Rectal smooth muscle tissue (tissue), 1 donor: Measurements from ENCODE around the gene TTC34.

ENCODE experiments used
- H3K27ac ChIP-seq: one replicate; pipeline ENCODE4 v1.7.0; 2013; ENCODE audit warnings: low read depth, low read length, inconsistent platforms
- H3K27me3 ChIP-seq: one replicate; pipeline ENCODE4 v1.7.0; 2013; ENCODE audit warnings: low read length; ENCODE audit not compliant: control insufficient read depth, insufficient read depth
- H3K36me3 ChIP-seq: one replicate; pipeline ENCODE4 v1.7.0; 2013; ENCODE audit warnings: low read length; ENCODE audit not compliant: control insufficient read depth, insufficient read depth
- H3K4me1 ChIP-seq: one replicate; pipeline ENCODE4 v1.7.0; 2013; ENCODE audit warnings: low read length; ENCODE audit not compliant: control insufficient read depth, insufficient read depth
- H3K4me3 ChIP-seq: one replicate; pipeline ENCODE4 v1.7.0; 2013; ENCODE audit warnings: low read length
- H3K9ac ChIP-seq: one replicate; pipeline ENCODE4 v1.7.0; 2013; ENCODE audit warnings: low read length

The TTC34 gene

DNA sequence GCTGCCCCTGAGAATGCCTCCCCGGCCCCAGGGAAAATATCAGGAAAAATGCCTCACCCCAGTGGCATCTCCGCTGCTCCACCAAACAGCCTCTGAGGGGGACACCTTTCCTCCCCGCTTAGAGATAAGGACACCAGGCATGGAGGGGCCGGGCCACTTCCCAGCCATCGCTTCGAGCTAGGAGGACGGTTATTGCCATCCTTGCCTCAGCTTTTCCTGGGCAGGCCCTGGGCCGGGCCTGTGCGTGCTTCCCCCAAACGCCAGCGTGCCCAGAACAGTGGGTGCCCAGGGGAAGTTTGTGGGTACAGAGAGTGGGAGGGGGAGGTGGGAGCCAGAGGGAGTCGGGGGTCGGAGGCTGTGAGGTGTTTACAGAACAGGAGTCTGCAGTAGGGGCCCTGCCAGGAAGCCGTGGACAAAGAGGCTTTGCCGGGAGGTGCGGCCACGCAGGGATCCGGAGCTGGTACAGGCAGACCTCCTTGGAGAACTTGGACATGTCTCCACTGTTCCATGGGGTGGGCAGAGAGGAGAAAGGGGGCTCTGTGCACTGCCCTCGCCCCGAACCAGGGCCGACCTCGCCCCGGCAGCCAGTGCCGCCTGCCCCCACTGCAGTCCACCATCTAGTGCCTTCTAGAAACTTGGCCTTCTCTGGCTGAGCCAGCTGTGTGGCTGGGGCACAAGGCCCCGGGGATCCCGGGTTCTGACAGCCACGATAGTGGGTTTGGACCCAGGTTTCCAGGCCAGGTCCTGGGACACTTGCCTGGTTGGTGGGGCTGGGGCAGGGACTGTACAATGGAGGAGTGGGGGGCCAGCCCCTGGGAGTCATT lies 33.5 kb upstream of the TTC34 start:
- no peak overlapping the region for H3K27ac ChIP-seq
- no peaks in the 10 kb centered on the region for H3K4me1 ChIP-seq
- no peak overlapping the region for H3K9ac ChIP-seq
- H3K27me3 ChIP-seq, result no peaks in the 10 kb centered on the region
- H3K4me3 ChIP-seq, result no peak overlapping the region
- H3K36me3 ChIP-seq, result no peaks in the 10 kb centered on the region

DNA sequence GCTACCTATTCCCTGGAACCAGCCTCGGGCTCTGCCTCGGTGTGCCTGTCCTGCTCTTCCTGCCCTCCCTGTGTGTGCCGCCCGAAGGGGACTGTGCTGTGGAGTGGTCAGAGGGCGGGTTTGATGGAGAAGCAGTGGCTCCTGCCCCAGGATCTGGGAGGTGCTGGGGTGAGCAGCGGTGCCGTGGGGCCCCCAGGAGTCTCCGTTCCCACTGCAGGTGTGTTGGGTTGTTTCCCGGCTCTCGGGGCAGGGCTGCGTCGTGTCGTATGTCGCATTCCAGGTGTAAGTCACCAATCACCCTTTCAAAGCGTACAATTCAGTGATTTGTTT lies 32.6 kb upstream of the TTC34 start:
- Histone ChIP-seq H3K27ac (no peak overlapping the region), H3K36me3 (no peaks in the 10 kb centered on the region), H3K9ac (no peak overlapping the region), H3K27me3 (no peaks in the 10 kb centered on the region), H3K4me1 (no peaks in the 10 kb centered on the region), H3K4me3 (no peak overlapping the region)

DNA sequence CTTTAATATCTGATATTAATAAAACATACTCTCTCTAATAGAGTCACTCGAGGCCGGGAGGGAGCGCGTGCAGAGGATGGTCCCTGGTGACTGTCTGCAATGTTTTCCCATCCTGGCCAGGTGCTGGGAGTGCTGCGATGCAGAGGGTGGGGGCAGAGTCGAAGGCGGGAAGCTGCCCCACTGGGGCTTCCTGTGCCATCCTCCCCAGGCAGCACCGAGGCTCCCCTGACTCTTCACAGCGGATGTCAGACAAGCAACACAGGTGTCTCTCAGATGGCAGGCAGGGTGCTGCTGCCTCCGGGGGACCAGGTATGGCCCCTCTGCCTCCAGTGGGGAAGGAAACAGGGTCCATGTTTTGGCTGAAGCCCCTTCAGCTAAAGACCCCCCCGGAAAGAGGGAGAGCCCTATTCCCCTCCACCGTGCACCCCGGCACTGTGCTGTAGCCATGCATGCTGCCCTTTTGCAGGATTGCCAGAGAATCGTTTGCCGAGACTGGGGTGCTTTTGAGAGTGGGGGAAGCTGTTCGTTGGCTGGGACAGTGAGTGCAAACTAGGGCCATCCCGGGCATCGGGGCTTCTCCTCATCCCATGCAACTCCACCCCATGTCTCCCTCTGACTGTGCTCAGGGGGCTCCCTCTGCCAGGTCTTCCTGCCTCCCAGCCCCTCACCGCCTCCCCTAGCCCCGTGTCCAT lies 32.1 kb upstream of the TTC34 start:
- Histone ChIP-seq H3K4me1 (no peaks in the 10 kb centered on the region), H3K36me3 (no peaks in the 10 kb centered on the region), H3K27me3 (no peaks in the 10 kb centered on the region), H3K9ac (no peak overlapping the region), H3K4me3 (no peak overlapping the region), H3K27ac (no peak overlapping the region)

DNA sequence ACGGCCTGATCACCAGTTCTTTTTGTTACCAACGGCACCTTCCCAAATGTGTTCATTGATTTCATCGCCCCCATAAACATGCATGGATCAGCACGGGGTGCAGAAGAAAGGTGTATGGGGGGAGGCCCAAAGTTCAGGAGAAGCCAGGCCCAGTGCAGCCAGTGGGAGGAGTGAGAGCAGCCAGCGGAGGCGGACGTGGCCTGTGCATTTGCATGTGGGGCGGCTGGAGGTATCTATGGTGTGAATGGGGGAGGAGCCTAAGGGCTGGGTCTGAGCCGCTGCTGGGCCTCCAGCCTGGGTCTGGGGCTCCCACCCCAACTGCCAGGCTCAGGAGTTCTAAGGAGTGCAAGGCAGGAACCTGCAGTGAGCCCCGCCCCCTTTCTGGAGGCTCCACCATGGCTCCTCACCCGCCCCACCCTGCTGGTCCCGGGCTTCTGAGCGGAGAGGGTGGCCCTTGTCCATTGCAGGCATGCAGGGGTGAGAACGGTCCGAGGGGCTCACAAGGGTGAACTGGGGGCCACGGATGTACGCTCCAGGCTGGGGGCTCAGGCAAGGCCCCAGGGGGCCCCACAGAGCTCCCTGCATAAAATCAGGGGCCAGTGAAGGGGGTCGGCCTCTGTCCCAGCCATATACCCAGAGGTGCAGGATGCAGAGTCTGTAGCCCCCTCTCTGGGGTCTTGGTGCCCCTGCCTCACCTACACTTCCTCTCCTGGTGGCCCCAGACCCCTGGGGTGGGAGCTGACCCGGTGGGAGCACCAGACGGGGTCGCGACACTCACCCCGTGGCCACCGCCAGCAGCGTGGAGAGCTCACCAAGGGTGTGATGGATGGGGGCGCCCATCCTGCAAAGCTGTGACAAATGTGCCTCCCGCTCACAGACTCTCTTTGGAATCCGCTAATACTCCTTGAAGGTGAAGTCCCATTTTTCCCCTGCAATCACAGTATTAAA lies 31.3 kb upstream of the TTC34 start:
- Histone ChIP-seq H3K27ac (no peak overlapping the region), H3K4me3 (no peak overlapping the region), H3K27me3 (no peaks in the 10 kb centered on the region), H3K36me3 (no peaks in the 10 kb centered on the region), H3K9ac (no peak overlapping the region), H3K4me1 (no peaks in the 10 kb centered on the region)

DNA sequence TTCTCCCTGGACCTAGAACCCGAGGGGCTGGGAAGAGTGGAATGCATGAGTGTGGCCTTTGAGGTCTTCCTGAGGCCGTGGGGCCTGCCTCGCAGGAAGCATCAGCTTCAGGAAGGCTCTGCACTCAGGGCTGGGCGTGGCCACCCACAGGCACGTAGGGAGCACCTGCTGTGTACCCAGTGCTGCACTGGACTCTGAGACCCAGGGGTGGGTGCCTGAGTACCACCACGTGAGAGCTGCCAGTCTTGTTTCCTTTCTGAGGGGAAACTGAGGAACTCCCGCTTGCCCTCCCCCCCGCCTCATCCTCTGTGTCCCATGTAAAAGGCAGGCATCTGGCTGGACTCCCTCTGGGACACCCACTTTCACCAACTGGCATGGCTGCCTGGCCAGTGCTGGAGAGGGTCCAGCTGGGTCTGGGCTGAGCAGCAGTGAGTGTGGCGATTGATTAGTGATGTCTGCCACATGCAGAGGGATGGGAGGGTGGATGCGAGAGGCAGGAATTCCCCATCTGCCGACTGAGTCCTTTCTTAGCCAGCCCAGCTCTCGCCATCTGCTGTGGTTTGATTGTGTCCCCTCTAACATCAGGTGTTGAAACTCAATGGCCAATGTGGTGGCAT lies 30.2 kb upstream of the TTC34 start:
- Histone ChIP-seq H3K27ac (no peak overlapping the region), H3K4me3 (no peak overlapping the region), H3K36me3 (no peaks in the 10 kb centered on the region), H3K9ac (no peak overlapping the region), H3K4me1 (no peaks in the 10 kb centered on the region), H3K27me3 (no peaks in the 10 kb centered on the region)

DNA sequence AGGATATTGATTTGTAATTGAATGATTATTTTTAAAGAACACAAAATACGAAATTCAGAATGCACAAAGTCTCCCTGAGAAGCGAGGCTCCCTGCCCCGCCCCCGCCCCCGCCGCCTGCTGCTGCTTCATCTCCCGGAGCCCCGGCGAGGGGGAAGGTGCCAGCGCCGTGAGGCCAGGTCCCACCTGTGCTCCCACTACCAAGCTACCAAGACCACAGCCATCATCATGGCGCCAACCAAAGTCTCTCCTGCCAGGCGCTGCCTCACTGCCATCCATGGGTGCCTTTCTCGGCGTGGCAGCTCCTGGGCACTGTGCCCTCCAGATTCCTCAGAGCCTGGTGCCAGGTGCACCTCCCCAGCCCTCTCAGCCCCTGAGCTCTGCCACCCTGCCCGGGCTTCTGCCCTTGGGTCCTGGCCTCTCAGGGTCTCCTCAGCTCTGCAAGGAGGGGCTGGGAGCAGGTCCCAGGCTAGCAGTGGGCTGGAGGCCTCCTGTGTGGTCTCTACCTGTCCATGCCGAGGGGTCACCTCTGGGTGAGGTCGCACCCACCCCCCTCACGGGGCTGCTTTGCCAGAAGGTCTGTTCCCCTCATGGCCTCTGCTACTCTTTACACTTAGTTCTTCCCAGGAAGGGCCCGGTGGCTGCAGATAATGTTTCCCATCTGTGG lies 29.4 kb upstream of the TTC34 start:
- H3K27me3 ChIP-seq, result no peaks in the 10 kb centered on the region
- no peaks in the 10 kb centered on the region for H3K36me3 ChIP-seq
- no peaks in the 10 kb centered on the region for H3K4me1 ChIP-seq
- no peak overlapping the region for H3K4me3 ChIP-seq
- no peak overlapping the region for H3K27ac ChIP-seq
- no peak overlapping the region for H3K9ac ChIP-seq

DNA sequence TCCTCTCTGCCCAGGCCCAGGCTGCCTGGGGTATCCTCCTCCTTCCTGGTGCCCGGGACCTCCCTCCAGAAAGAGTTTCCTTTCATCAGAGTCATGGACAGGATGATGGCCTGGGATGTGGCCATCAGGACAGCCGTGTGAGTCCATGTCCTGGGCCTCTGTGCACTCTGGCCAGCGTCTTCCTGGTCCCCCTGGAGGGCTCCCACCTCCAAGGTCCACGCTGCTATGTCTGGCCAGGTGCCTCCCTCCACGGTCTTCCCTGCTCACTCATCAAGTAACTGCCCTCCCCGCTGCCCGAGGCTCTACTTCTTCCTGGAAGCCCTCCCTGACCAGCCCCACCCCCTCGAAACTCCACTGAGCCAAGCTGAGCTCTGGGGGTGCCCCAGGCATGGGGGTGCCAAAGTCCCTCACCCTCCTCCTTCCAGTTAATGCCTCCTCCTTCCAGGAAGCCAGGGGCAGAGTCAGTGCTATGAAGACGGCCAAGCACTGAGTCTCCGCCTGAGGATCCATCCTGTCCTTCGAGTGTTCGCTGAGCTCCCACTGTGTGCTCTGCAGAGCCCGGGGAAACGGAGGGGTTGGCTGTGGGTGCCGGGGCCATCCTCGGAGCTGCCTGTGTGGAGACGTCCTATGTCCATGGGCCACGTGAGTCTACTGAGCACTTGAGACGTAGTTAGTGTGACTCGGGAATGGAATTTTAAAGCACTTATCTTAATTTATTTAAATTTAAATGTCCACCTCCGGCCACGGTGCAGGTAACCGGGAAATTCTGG lies 28.5 kb upstream of the TTC34 start:
- Histone ChIP-seq H3K27ac (no peak overlapping the region), H3K27me3 (no peaks in the 10 kb centered on the region), H3K36me3 (no peaks in the 10 kb centered on the region)

DNA sequence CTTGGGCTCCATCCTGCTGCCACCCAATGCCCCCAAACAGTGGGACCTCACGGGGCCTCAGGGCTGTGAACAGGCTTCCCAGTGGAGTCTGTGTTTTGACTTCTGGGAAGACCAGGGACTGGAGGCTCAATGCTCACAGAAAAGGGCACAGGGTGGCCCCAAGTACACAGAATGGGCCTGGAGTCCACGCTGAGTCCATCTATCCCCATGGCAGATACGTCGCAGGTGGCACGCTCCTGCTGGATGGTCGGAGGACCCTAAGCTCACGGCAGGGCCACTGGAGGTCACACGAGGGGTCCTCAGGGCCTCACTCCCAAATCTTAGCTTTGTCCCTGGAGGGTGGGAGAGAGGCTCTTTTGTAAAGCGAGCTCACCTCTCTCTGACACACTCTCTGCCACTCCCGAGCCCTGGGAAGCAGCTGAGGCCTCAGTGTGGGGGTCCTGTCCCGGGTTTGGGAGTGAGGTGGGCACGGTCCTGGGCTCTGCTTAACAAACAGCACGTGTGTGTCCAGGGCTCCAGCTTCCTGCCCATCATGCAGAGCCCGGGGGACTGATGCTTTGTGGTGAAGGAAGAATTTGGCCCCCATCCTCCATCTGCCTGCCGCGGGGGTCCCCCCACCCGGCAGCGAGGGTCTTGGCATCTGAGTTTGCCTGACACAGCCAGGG lies 27.2 kb upstream of the TTC34 start:
- H3K36me3 ChIP-seq, result no peaks in the 10 kb centered on the region
- no peaks in the 10 kb centered on the region for H3K4me1 ChIP-seq
- no peak overlapping the region for H3K9ac ChIP-seq
- no peak overlapping the region for H3K4me3 ChIP-seq
- H3K27me3 ChIP-seq, result no peaks in the 10 kb centered on the region
- no peak overlapping the region for H3K27ac ChIP-seq

More for the DNA sequence above, 28.5 kb upstream of the TTC34 start:
- no peak overlapping the region for H3K4me3 ChIP-seq
- no peak overlapping the region for H3K9ac ChIP-seq
- H3K4me1 ChIP-seq, result no peaks in the 10 kb centered on the region

DNA sequence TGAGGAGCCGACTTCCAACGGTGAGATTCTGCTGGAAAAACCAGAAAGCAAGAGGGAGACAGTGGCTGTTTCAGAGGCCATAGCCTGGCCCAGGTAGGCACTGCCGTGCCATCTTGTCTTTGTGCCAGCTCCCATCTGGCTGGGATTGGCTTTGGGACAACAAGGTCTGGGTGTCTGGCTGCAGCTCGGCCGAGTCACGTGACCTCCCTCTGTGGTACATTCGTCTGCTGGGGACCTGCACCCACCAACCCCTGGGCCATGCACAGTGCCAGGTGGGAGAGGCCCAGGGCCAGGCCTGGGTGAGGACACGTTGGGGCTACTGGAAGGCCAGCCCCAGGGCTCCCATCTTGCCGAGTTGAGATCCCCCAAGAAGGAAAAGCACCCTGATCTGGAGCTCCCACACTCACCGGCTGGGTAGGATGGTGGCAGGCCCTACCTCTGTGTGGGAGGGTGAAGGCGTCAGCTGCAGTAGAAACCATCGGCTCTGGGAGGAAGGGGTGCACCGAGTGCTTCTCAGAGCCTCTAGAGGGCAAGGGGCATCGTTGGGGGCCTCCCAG lies 25.3 kb upstream of the TTC34 start:
- H3K4me1 ChIP-seq, result no peaks in the 10 kb centered on the region
- no peaks in the 10 kb centered on the region for H3K27me3 ChIP-seq
- no peak overlapping the region for H3K4me3 ChIP-seq
- no peaks in the 10 kb centered on the region for H3K36me3 ChIP-seq
- no peak overlapping the region for H3K9ac ChIP-seq
- no peak overlapping the region for H3K27ac ChIP-seq

DNA sequence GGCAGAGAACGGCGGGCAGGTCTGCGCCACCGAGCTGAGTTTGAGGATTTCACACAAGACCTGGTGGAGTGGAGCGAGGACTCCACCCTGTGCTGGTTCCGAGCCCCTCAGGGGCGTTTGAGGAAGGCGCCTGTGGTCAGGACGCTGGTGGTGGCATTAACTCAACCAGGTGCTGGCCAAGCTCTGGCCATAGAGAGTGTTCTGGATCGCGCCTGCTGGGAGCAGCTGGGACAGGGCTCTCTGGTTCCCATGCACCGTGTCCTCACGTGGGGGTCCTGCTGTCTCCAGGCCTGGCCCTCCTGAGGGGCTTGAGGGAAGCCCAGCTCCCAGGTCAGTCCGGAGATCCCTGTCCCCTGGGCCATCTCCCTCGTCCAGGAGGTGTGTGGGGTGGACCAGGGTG lies 24.8 kb upstream of the TTC34 start:
- Histone ChIP-seq H3K27me3 (no peaks in the 10 kb centered on the region), H3K4me3 (no peak overlapping the region)

More for the DNA sequence above, 24.8 kb upstream of the TTC34 start:
- no peak overlapping the region for H3K9ac ChIP-seq
- H3K27ac ChIP-seq, result no peak overlapping the region
- no peaks in the 10 kb centered on the region for H3K36me3 ChIP-seq
- no peaks in the 10 kb centered on the region for H3K4me1 ChIP-seq
